ENCODE measurements around the gene C5orf34. TPM values are rescaled to one million over a fixed set of nuclear protein-coding genes. Genes with fewer than 3 reads are reported as not detected.
"Not testable (repeated sequence)": the region's sequence is repeated elsewhere in the genome, so short reads cannot be mapped to it uniquely, and the experiment has no call there.

The C5orf34 gene
- total and polyA plus RNA-seq, 2 donors, result 5.3 to 8.2 TPM

DNA sequence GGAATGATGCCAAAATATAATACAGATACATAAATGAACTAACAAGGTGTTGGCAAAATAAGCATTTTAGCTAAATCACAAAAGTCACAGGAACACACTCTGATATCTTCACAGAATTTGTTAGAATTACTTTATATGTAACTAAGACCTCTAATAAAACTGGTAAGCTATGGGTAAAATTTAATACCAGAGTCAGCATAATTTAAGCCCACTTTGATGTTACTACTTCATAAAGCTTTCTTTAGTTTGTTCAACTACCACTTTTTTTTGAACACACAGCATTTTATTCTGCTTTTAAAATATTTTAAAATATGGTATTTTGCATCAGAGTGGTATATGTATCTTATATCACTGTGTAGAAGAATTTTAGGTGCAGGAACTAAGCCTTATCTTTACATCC lies 22.0 kb upstream of the C5orf34 start:
- peaks cover 16 to 68% of the 10 kb centered on the region in 2 donors for H3K36me3 ChIP-seq (ENCODE audit: control insufficient read depth in 2 of 2, insufficient read depth in 2 of 2, low read length in 1 of 2)

DNA sequence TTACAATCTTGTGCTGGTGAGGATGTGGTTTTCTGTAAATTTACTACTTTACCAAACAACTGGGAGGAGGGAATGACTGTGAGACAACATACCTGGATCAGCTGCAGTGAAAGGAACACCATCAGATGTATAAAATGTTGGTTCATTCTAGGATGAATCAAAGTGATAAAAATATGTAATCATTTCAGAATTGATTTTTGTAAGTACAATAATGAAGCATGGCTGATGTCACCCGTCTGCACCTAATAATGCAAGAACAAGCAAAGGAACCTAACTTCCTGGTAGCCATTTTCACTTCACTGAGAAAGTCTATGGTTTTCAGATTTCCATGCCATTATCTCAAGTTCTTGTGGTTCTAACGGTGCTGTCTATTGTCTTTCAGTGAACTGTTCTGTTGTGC lies 18.7 kb upstream of the C5orf34 start:
- DNase-seq (ENCODE audit: low read depth in 6 of 9, low spot score in 9 of 9), result no peak
- H3K4me3 ChIP-seq (ENCODE audit: low read length in 2 of 2), result no peak overlapping the region
- WGBS, result 91% methylated on average over 2 of the region's 2 CpGs
- H3K36me3 ChIP-seq (ENCODE audit: control insufficient read depth in 2 of 2, insufficient read depth in 2 of 2, low read length in 1 of 2), result peaks cover 24 to 68% of the 10 kb centered on the region in 2 donors
- H3K9me3 ChIP-seq (ENCODE audit: control insufficient read depth in 2 of 2, insufficient read depth in 1 of 2, low read length in 1 of 2), result no peaks in the 10 kb centered on the region
- peak overlapping the region in 1 of 2 donors; percentile 3 for H3K27ac ChIP-seq (ENCODE audit: low read depth in 1 of 2, low read length in 1 of 2)
- no peaks in the 10 kb centered on the region for H3K27me3 ChIP-seq (ENCODE audit: control insufficient read depth in 2 of 2, insufficient read depth in 1 of 2, low read length in 1 of 2)
- H3K4me1 ChIP-seq (ENCODE audit: control insufficient read depth in 2 of 2, insufficient read depth in 2 of 2, low read length in 2 of 2), result no peaks in the 10 kb centered on the region

More for the DNA sequence above, 22.0 kb upstream of the C5orf34 start:
- Histone ChIP-seq H3K27me3 (ENCODE audit: control insufficient read depth in 2 of 2, insufficient read depth in 1 of 2, low read length in 1 of 2) (no peaks in the 10 kb centered on the region), H3K9me3 (ENCODE audit: control insufficient read depth in 2 of 2, insufficient read depth in 1 of 2, low read length in 1 of 2) (no peaks in the 10 kb centered on the region), H3K27ac (ENCODE audit: low read depth in 1 of 2, low read length in 1 of 2) (no peak overlapping the region), H3K4me3 (ENCODE audit: low read length in 2 of 2) (no peak overlapping the region), H3K4me1 (ENCODE audit: control insufficient read depth in 2 of 2, insufficient read depth in 2 of 2, low read length in 2 of 2) (no peaks in the 10 kb centered on the region)
- no peak for DNase-seq (ENCODE audit: low read depth in 6 of 9, low spot score in 9 of 9)

DNA sequence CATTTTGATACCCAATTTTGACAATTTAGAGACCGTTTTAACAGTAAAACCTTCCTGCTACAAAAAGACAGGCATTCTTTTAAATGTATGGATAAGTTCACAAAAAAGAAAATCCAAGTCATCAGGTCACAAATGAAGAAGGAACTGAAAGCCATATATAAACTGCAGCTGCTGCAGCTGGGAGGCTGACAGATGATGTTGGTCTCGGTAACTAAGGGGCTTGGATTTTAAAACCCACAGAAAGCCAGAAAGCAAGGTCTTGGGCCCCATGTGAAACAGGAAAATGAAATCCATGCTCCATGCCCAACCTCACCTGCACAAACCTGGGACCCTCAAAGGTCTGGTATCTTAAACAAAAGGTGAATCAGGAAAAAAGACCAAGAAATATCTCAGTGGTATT lies 15.7 kb upstream of the C5orf34 start:
- no peak for DNase-seq (ENCODE audit: low read depth in 6 of 9, low spot score in 9 of 9)
- peaks cover 22 to 62% of the 10 kb centered on the region in 2 donors for H3K36me3 ChIP-seq (ENCODE audit: control insufficient read depth in 2 of 2, insufficient read depth in 2 of 2, low read length in 1 of 2)
- no peaks in the 10 kb centered on the region for H3K27me3 ChIP-seq (ENCODE audit: control insufficient read depth in 2 of 2, insufficient read depth in 1 of 2, low read length in 1 of 2)
- no peaks in the 10 kb centered on the region for H3K9me3 ChIP-seq (ENCODE audit: control insufficient read depth in 2 of 2, insufficient read depth in 1 of 2, low read length in 1 of 2)
- no peaks in the 10 kb centered on the region for H3K4me1 ChIP-seq (ENCODE audit: control insufficient read depth in 2 of 2, insufficient read depth in 2 of 2, low read length in 2 of 2)
- H3K4me3 ChIP-seq (ENCODE audit: low read length in 2 of 2), result no peak overlapping the region
- WGBS, result 99% methylated on average over 2 of the region's 2 CpGs
- no peak overlapping the region for H3K27ac ChIP-seq (ENCODE audit: low read depth in 1 of 2, low read length in 1 of 2)

- Histone ChIP-seq H3K27me3 (ENCODE audit: control insufficient read depth in 2 of 2, insufficient read depth in 1 of 2, low read length in 1 of 2) (no peaks in the 10 kb centered on the region), H3K36me3 (ENCODE audit: control insufficient read depth in 2 of 2, insufficient read depth in 2 of 2, low read length in 1 of 2) (peaks cover 8 to 35% of the 10 kb centered on the region in 2 donors), H3K27ac (ENCODE audit: low read depth in 1 of 2, low read length in 1 of 2) (no peak overlapping the region), H3K4me1 (ENCODE audit: control insufficient read depth in 2 of 2, insufficient read depth in 2 of 2, low read length in 2 of 2) (no peaks in the 10 kb centered on the region), H3K4me3 (ENCODE audit: low read length in 2 of 2) (no peak overlapping the region), H3K9me3 (ENCODE audit: control insufficient read depth in 2 of 2, insufficient read depth in 1 of 2, low read length in 1 of 2) (no peaks in the 10 kb centered on the region)
- 87% methylated on average over 2 of the region's 2 CpGs for WGBS
- DNase-seq (ENCODE audit: low read depth in 6 of 9, low spot score in 9 of 9), result no peak
These were observed 8.7 kb upstream of the C5orf34 start for GRCh38 chr5:43523662-43524072.

GRCh38 chr5:43520615-43521014 lies 5.7 kb upstream of the C5orf34 start:
- WGBS, result 97% methylated on average over 1 of the region's 1 CpG
- no peak overlapping the region for H3K27ac ChIP-seq (ENCODE audit: low read depth in 1 of 2, low read length in 1 of 2)
- H3K4me3 ChIP-seq (ENCODE audit: low read length in 2 of 2), result no peak overlapping the region
- peaks cover 0 to 4% of the 10 kb centered on the region in 2 donors for H3K4me1 ChIP-seq (ENCODE audit: control insufficient read depth in 2 of 2, insufficient read depth in 2 of 2, low read length in 2 of 2)
- peaks cover 7 to 23% of the 10 kb centered on the region in 2 donors for H3K36me3 ChIP-seq (ENCODE audit: control insufficient read depth in 2 of 2, insufficient read depth in 2 of 2, low read length in 1 of 2)
- no peaks in the 10 kb centered on the region for H3K9me3 ChIP-seq (ENCODE audit: control insufficient read depth in 2 of 2, insufficient read depth in 1 of 2, low read length in 1 of 2)
- H3K27me3 ChIP-seq (ENCODE audit: control insufficient read depth in 2 of 2, insufficient read depth in 1 of 2, low read length in 1 of 2), result no peaks in the 10 kb centered on the region
- DNase-seq (ENCODE audit: low read depth in 6 of 9, low spot score in 9 of 9), result no peak

DNA sequence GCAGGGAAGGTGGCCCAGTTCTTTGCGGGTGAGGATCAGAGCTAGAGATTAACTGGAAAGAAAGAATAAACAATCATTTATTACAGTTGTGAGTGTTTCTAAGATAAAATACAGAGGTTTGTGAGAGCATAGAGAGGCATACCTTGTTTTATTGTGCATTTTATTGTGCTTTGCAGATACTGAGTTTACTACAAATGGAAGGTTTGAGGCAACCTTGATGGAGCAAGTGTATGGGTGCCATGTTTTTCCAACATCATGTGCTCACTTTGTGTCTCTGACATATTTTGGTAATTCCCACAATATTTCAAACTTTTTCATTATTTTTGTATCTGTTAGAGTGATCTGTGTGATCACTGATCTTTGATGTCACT lies 715 bp upstream of the C5orf34 start:
- Histone ChIP-seq H3K27ac (ENCODE audit: low read depth in 1 of 2, low read length in 1 of 2) (peak overlapping the region in 1 of 2 donors; percentile 97), H3K4me1 (ENCODE audit: control insufficient read depth in 2 of 2, insufficient read depth in 2 of 2, low read length in 2 of 2) (peaks cover 8 to 17% of the 10 kb centered on the region in 2 donors), H3K4me3 (ENCODE audit: low read length in 2 of 2) (peak overlapping the region; percentile 79 to 86), H3K27me3 (ENCODE audit: control insufficient read depth in 2 of 2, insufficient read depth in 1 of 2, low read length in 1 of 2) (no peaks in the 10 kb centered on the region), H3K36me3 (ENCODE audit: control insufficient read depth in 2 of 2, insufficient read depth in 2 of 2, low read length in 1 of 2) (peaks cover 0 to 2% of the 10 kb centered on the region in 2 donors), H3K9me3 (ENCODE audit: control insufficient read depth in 2 of 2, insufficient read depth in 1 of 2, low read length in 1 of 2) (no peaks in the 10 kb centered on the region)
- WGBS, result 51% methylated on average over 1 of the region's 1 CpG
- DNase-seq (ENCODE audit: low read depth in 6 of 9, low spot score in 9 of 9), result no peak

DNA sequence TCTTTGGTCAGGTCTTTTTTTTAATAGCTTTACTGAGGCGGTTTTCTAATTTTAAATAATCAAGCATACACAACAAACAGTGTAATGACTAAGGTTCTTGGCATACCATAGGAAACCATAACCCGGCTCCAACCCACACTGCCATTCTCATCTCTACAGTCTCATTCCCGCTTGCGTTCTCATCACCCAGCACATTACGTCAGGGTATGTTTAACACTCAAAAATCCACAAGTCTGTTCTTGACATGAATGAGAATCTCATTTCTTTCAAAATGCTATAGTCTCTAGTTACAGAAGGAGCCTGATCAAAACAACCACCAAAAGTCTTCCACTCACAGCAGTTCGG lies 505 bp downstream of the C5orf34 start:
- Histone ChIP-seq H3K27me3 (ENCODE audit: control insufficient read depth in 2 of 2, insufficient read depth in 1 of 2, low read length in 1 of 2) (no peaks in the 10 kb centered on the region), H3K4me1 (ENCODE audit: control insufficient read depth in 2 of 2, insufficient read depth in 2 of 2, low read length in 2 of 2) (peaks cover 8 to 17% of the 10 kb centered on the region in 2 donors), H3K9me3 (ENCODE audit: control insufficient read depth in 2 of 2, insufficient read depth in 1 of 2, low read length in 1 of 2) (no peaks in the 10 kb centered on the region), H3K36me3 (ENCODE audit: control insufficient read depth in 2 of 2, insufficient read depth in 2 of 2, low read length in 1 of 2) (peaks cover 0 to 2% of the 10 kb centered on the region in 2 donors), H3K27ac (ENCODE audit: low read depth in 1 of 2, low read length in 1 of 2) (peak overlapping the region; percentile 96 to 97), H3K4me3 (ENCODE audit: low read length in 2 of 2) (peak overlapping the region; percentile 79 to 86)
- WGBS, result 2% methylated on average over 6 of the region's 6 CpGs
- no peak for DNase-seq (ENCODE audit: low read depth in 6 of 9, low spot score in 9 of 9)

DNA sequence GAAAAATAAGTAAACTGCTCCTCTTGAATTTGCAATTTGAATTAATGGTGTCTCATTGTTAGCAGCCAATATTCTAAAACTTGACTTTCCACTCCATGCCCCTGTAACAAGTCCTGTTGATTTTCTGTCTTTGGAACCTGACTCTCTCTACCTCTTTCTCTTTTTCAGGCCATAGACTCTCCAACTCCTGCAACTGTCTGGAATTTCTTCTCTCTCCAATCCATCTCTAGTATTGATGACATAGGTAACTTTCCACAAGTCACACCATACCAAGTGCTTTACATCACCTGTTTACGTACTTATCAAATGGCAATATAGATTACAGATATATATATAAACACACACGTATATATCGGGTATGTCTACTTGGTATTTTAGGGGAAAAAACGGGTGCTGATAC lies 923 bp downstream of the C5orf34 start:
- H3K27ac ChIP-seq (ENCODE audit: low read depth in 1 of 2, low read length in 1 of 2), result peak overlapping the region in 1 of 2 donors; percentile 97
- H3K4me1 ChIP-seq (ENCODE audit: control insufficient read depth in 2 of 2, insufficient read depth in 2 of 2, low read length in 2 of 2), result peaks cover 8 to 17% of the 10 kb centered on the region in 2 donors
- no peaks in the 10 kb centered on the region for H3K9me3 ChIP-seq (ENCODE audit: control insufficient read depth in 2 of 2, insufficient read depth in 1 of 2, low read length in 1 of 2)
- 42% methylated on average over 4 of the region's 4 CpGs for WGBS
- no peaks in the 10 kb centered on the region for H3K27me3 ChIP-seq (ENCODE audit: control insufficient read depth in 2 of 2, insufficient read depth in 1 of 2, low read length in 1 of 2)
- H3K36me3 ChIP-seq (ENCODE audit: control insufficient read depth in 2 of 2, insufficient read depth in 2 of 2, low read length in 1 of 2), result peaks cover 0 to 2% of the 10 kb centered on the region in 2 donors
- H3K4me3 ChIP-seq (ENCODE audit: low read length in 2 of 2), result peak overlapping the region; percentile 79 to 86
- peak in 2 of 9 donors; percentile 9 to 26 for DNase-seq (ENCODE audit: low read depth in 6 of 9, low spot score in 9 of 9)

DNA sequence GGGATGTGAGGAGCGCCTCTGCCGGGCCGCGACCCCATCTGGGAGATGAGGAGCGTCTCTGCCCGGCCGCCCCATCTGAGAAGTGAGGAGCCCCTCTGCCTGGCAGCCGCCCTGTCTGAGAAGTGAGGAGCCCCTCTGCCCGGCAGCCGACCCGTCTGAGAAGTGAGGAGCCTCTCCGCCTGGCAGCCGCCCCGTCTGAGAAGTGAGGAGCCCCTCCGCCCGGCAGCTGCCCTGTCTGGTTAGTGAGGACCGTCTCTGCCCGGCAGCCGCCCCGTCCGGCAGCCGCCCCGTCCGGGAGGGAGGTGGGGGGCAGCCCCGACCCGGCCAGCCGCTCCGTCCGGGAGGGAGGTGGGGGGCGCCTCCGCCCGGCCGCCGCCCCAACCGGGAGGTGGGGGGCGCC lies 3.9 kb downstream of the C5orf34 start:
- WGBS, result 94% methylated on average over 36 of the region's 36 CpGs
- H3K27me3 ChIP-seq (ENCODE audit: control insufficient read depth in 2 of 2, insufficient read depth in 1 of 2, low read length in 1 of 2), result not testable (repeated sequence)

DNA sequence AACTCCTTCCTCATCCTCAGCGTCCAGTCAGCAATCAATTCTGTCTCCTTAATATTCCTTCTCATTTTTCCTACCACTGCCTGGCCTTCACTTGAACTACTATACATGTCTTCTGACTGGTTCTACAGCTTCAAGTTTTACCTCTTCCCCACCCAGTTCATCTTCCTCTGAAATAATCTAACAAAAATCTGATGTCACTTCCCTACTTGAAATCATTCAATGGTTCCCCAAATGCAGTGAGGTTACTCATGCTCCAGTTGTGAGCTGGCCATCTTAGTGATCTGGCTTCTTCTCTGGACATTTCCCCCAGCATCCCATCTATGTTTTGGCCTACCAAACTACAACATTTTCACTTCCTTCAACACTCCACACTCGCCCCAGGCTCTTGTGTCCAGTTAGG lies 16.4 kb downstream of the C5orf34 start:
- Histone ChIP-seq H3K4me3 (ENCODE audit: low read length in 2 of 2) (no peak overlapping the region), H3K27ac (ENCODE audit: low read depth in 1 of 2, low read length in 1 of 2) (no peak overlapping the region)
- 98% methylated on average over 2 of the region's 2 CpGs for WGBS

More for the DNA sequence above, 3.9 kb downstream of the C5orf34 start:
- H3K4me1 ChIP-seq (ENCODE audit: control insufficient read depth in 2 of 2, insufficient read depth in 2 of 2, low read length in 2 of 2), result peaks cover 8 to 17% of the 10 kb centered on the region in 2 donors
- H3K9me3 ChIP-seq (ENCODE audit: control insufficient read depth in 2 of 2, insufficient read depth in 1 of 2, low read length in 1 of 2); DNase-seq (ENCODE audit: low read depth in 6 of 9, low spot score in 9 of 9); H3K27ac ChIP-seq (ENCODE audit: low read depth in 1 of 2, low read length in 1 of 2); H3K4me3 ChIP-seq (ENCODE audit: low read length in 2 of 2): not testable (repeated sequence)
- H3K36me3 ChIP-seq (ENCODE audit: control insufficient read depth in 2 of 2, insufficient read depth in 2 of 2, low read length in 1 of 2), result peaks cover 0 to 11% of the 10 kb centered on the region in 2 donors

More for the DNA sequence above, 16.4 kb downstream of the C5orf34 start:
- H3K9me3 ChIP-seq (ENCODE audit: control insufficient read depth in 2 of 2, insufficient read depth in 1 of 2, low read length in 1 of 2), result no peaks in the 10 kb centered on the region
- no peaks in the 10 kb centered on the region for H3K27me3 ChIP-seq (ENCODE audit: control insufficient read depth in 2 of 2, insufficient read depth in 1 of 2, low read length in 1 of 2)
- no peaks in the 10 kb centered on the region for H3K4me1 ChIP-seq (ENCODE audit: control insufficient read depth in 2 of 2, insufficient read depth in 2 of 2, low read length in 2 of 2)
- no peak for DNase-seq (ENCODE audit: low read depth in 6 of 9, low spot score in 9 of 9)
- H3K36me3 ChIP-seq (ENCODE audit: control insufficient read depth in 2 of 2, insufficient read depth in 2 of 2, low read length in 1 of 2), result peaks cover 0 to 6% of the 10 kb centered on the region in 2 donors
